HG03521 (cell line): ENCODE results near the gene CHST8.

ENCODE experiments used
- ATAC-seq: cut with Tn5 transposase; IDR thresholded peaks from one replicate; pipeline ENCODE4 v1.9.1; 2021; ENCODE audit warnings: mild to moderate bottlenecking, moderate library complexity; ENCODE audit not compliant: unreplicated experiment

CHST8 gene

GRCh38 chr19:33671211-33671610 is 49.5 kb downstream of the CHST8 start:
- ATAC-seq, result no peak

GRCh38 chr19:33673258-33673875 is 51.6 kb downstream of the CHST8 start:
- no peak for ATAC-seq

- no peak for ATAC-seq
Observed at GRCh38 chr19:33673996-33674625, 52.4 kb downstream of the CHST8 start.

GRCh38 chr19:33674626-33675367 is 53.0 kb downstream of the CHST8 start:
- ATAC-seq, result no peak

- ATAC-seq, result no peak
Observed at GRCh38 chr19:33675501-33676124, 53.9 kb downstream of the CHST8 start.

GRCh38 chr19:33676999-33677665 is 55.4 kb downstream of the CHST8 start:
- ATAC-seq, result no peak

GRCh38 chr19:33677745-33678426 is 56.1 kb downstream of the CHST8 start:
- no peak for ATAC-seq

- no peak for ATAC-seq
Observed at GRCh38 chr19:33678796-33679585, 57.2 kb downstream of the CHST8 start.

- ATAC-seq, result no peak
Observed at GRCh38 chr19:33679696-33680095, 57.9 kb downstream of the CHST8 start.

- no peak for ATAC-seq
Observed at GRCh38 chr19:33681081-33681680, 59.4 kb downstream of the CHST8 start.

- no peak for ATAC-seq
Observed at GRCh38 chr19:33683881-33684537, 62.3 kb downstream of the CHST8 start.

GRCh38 chr19:33684538-33685232 is 62.9 kb downstream of the CHST8 start:
- ATAC-seq, result no peak

- ATAC-seq, result no peak
Observed at GRCh38 chr19:33685541-33685940, 63.8 kb downstream of the CHST8 start.

- ATAC-seq, result no peak
Observed at GRCh38 chr19:33686262-33686661, 64.5 kb downstream of the CHST8 start.

GRCh38 chr19:33686687-33687480 is 65.1 kb downstream of the CHST8 start:
- ATAC-seq, result no peak

- ATAC-seq, result no peak
Observed at GRCh38 chr19:33687481-33688170, 65.9 kb downstream of the CHST8 start.
